AG08396 (cell line): ENCODE measurements around the gene SYMPK.
A peak's percentile ranks its signal among the peaks of the same experiment; 100 is the strongest.

Experiments used
- DNase-seq: peaks from one replicate; pipeline ENCODE4 v3.0.0; 2012; ENCODE audit warnings: low spot score, mixed read lengths

Gene SYMPK

DNA sequence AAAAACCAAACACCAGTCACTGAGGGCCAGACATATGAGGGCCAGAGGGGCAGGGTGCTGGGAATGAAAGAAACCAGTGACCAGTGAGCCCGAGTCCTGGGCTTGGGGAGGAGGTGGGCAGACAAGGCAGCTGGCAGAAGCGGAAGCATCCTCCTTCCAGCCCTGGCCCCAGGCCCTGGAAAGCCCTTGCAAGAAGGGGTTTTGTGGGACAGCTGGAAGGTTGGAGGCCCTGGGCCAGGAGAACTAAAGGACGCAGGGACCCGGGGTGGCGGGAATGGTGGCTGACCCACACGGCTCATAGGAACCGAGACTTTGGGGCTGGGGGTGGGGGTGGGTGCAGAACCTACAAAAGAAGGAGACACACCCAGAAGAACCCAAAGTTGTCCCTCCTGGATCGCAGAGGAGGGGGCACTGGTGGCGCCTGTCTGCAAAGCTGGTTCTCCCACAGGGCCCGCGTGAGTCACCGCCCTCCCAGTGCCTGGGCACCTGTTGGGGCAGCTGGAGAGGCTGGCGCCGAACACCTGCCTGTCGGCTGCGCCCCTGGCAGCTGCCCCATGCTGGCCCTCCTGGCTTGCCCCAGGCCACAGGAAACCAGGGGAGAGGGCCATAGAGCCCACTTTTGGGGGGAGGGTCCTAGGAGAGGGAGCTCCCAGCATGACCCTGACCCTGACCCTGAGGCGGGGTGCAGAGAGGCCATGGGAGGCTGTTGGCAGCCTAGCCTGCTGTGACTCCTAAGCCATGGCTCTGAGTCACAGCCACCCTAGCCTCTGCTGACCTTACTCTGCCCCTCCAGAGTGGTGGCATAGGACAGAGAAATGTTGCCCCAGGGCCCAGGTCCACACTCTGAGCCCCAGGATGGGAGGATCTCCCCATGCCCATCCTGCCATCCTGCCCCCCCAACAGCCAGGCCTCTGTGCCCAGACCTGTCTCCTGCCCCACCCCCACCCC, 81.5 kb downstream of the SYMPK start:
- DNase-seq: peak; percentile 67

- no peak for DNase-seq
Observed at GRCh38 chr19:45780448-45781213, 82.3 kb downstream of the SYMPK start.

DNA sequence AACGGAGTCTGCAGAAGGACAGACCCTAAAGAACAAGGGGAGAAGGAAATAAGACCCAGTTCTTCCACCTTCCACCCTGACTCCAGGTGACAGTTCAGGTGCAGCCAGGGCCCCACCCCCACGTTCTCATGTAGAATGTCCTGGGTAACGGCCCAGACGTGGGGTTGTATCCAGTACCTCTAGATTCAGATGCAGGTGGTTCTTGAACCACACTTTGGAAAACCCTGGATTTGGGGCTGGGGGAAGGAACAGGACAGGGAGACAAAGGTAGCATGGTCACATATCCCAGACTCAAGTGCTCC, 82.8 kb downstream of the SYMPK start:
- DNase-seq: no peak

- peak; percentile 75 for DNase-seq
Observed at GRCh38 chr19:45779231-45780145, 83.5 kb downstream of the SYMPK start.

GRCh38 chr19:45778010-45778661, 84.8 kb downstream of the SYMPK start:
- DNase-seq: no peak

DNA sequence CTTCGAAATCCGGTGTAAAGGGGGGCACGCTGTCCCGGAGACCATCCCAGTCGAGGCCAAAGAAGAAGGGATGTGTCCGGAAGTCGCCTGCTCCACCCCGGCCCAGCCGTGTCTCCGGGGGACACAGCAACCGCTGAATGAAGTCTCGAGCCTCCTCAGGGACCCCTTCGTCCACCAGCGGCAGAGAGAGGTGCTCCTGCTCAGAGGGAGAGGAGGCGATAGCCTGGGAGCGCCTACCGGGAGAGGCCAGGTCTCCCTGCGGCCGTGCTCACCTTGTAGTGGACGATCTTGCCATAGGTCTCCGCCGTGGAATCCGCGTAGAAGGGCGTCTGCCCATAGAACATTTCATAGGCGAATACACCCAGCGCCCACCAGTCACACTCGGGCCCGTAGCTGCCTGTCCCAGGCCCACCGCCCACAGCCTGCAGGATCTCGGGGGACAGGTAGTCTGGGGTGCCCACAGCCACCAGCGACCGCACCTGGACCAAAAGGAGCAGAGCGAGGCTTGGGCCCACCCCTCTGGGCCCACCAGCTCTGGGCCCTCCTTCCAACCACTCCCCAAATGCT, 85.5 kb downstream of the SYMPK start:
- DNase-seq: no peak

GRCh38 chr19:45774765-45775164, 88.2 kb downstream of the SYMPK start:
- DNase-seq: no peak

- no peak for DNase-seq
Observed at GRCh38 chr19:45773384-45773783, 89.6 kb downstream of the SYMPK start.

DNA sequence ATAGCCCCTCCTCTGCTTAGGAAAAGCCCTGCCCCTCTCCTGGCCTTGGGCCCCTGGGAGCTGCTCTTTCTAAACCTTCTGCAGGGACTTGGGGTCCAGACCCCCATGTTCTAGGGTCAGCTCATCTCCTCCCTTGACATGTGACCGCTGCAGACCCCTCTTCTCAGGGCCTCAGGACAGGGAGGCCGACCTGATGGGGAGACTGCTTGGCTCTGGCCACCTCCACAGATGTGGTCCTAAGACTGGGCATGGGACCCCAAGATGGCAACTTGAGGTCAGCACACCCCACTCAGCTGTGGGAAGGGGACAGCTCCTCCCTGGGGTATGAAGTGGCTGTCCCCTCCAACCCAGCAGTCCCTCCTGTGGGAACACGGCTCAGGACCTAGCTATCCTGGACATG, 90.0 kb downstream of the SYMPK start:
- DNase-seq: no peak

DNA sequence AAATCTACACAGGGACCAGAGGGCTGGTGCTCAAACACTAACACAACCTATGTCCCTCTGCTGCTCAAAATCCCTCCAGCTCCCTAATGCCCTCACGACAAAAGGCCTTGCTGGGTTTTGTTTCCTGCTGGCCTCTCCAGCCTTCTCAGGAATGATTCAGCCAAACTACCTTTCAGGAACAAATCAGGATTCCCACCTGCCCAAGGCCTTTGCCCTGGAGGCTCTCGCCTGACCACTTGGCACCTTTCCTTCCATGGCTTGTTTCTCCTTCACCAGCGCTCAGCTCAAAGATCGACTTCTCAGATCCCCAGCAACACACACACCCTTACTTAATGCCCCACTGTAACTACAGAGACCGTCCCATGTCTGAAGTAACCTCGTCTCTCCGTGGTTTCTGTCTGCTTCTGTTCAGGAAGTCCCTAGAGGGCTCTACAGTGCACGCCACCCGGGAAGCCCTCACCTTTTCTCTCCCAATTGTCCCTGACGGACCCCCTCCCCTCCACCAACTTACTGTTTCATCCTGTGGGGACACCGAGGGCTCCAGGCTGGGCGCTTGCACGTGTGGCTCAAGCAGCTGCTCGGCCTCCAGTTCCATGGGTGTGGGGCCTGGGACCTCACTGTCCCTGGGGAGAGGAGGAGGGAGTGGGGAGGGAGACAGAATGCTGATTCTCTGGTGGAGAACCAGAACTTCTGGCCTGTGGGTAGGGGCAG, 90.7 kb downstream of the SYMPK start:
- no peak for DNase-seq

- DNase-seq: no peak
Observed at GRCh38 chr19:45771311-45771933, 91.5 kb downstream of the SYMPK start.

DNA sequence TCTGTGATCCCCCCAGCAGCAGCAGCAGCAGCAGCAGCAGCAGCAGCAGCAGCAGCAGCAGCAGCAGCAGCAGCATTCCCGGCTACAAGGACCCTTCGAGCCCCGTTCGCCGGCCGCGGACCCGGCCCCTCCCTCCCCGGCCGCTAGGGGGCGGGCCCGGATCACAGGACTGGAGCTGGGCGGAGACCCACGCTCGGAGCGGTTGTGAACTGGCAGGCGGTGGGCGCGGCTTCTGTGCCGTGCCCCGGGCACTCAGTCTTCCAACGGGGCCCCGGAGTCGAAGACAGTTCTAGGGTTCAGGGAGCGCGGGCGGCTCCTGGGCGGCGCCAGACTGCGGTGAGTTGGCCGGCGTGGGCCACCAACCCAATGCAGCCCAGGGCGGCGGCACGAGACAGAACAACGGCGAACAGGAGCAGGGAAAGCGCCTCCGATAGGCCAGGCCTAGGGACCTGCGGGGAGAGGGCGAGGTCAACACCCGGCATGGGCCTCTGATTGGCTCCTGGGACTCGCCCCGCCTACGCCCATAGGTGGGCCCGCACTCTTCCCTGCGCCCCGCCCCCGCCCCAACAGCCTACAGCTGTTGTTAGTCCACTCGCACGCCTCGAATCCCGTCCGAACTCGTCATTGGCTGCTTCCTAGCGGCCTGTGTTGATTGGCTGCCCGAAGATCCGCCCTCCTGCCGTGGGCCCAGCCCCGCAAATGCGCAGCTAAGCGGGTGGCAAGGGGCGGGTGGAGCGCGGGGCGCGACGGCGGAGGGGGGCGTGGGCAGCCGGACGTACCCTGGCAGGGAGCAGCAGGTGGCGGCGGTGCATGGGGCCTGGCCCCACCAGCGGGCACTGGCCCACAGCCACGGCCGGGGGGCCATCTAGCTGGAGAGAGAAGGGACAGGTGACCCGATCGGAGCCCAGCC, 92.5 kb downstream of the SYMPK start:
- peak; percentile 98 for DNase-seq

GRCh38 chr19:45769821-45770191, 93.1 kb downstream of the SYMPK start:
- DNase-seq: no peak

DNA sequence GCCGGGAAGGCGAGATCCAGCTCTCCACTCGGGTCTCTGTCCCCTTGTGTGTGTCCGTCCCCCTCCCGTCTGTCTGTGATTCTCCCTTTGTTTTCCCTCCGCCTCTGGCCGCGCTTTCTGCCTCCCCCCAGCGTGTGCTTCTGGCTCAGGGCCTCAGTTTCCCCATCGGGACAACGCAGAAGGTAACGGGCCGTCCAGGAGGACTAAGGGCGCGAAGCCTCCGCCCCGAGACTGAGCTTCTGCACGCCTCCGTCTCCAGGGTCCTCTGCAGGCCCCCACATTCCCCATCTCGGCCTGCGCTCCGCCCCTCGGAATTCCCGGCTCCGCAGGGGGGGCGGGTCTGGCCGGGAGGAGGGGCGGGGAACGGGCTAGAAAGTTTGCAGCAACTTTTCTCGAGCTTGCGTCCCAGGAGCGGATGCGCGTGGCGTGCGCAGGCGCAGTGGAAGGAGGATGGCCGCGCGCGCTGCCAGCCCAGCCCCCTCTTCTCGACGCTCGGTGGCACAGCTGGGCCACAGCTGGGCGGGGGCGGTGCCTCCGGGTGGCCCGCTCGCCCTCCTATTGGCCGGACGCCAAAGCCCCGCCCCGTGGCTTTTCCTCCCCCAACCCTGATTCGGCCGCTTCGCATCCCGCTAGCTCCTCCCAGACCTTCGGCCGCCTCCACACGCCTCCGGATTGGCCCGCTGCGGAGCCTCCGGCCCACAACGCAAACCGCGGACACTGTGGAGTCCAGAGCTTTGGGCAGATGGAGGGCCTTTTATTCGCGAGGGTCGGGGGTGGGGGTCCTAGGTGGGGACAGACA, 93.8 kb downstream of the SYMPK start, which contains the start of gene SIX5:
Gene SIX5 (minus strand): TSS at position 269 of the 799 bp plus-strand sequence. CDS start 408 bp downstream, outside the sequence.
- DNase-seq: peak; percentile 99

- peak; percentile 54 for DNase-seq
Observed at GRCh38 chr19:45768655-45768983, 94.3 kb downstream of the SYMPK start.

DNA sequence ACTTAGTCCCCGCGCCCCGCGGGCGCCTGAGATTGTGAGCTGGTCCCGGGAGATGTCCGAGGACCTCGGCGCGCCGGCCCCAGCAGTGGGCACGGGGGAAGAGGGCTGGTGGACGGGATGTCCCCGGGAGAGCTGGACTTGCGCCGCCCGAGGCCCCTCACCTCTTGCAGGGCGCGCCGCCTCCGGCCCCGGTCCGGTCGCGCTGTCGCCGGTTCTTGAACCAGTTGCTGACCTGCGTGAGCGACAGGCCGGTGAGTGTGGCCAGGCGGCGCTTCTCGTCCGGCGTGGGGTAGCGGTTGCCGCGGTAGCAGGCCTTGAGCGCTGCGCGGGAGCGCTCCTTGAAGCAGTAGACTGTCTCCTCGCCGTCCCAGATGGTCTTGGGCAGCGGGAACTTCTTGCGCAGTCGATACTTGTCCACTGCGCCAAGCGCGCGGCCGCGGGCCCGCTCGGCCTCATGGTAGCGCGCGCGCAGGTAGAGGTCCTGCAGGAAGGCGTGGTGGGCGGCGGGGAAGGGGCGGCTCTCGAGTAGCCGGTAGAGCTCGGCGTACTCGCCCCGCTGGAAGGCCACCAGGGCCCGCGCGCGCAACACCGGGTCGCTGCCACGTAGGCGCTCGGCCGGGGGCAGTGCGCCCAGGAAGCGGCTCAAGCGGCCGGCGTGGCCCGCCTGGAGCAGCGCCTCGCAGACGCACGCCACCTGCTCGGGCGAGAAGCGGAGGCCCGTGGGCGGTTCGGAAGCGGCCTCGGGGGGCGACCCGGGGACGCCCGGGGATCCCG, 94.9 kb downstream of the SYMPK start:
- DNase-seq: peak; percentile 58

DNA sequence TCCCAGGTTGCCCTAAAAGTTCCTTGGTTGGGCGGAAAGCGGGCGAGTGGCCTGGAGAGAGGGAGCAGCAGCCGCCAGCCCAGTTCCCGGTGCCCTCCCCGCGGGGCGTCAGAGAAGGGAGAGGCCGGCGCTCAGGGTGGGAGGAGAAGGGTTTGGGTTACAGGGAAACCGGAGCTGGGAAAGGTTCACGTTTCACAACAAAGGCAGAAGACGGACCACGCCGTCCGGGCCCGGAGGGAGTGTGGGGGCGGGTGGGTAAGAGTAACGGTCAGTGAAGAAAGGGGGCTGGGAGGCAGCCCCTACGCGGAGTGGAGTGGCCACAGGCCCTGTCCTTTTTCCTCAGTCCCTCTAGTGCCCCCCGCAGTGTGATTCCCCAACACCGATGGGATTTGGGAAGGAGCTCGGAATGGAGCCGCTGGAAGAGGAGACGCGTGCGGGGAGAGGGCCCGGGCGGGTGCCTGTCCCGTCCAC, 95.5 kb downstream of the SYMPK start:
- DNase-seq: peak; percentile 85
